HUDEP-2 (cell line): ENCODE measurements around the gene GGCX.
"Not testable (repeated sequence)": the region's sequence is repeated elsewhere in the genome, so short reads cannot be mapped to it uniquely, and the experiment has no call there.

ENCODE experiments used
- DNase-seq, 76 experiments: peaks; one replicate each; lab custom pipeline; 2025; ENCODE audit not compliant: unreplicated experiment in 76 of 76; lab: John Stamatoyannopoulos, UW

Gene GGCX

DNA sequence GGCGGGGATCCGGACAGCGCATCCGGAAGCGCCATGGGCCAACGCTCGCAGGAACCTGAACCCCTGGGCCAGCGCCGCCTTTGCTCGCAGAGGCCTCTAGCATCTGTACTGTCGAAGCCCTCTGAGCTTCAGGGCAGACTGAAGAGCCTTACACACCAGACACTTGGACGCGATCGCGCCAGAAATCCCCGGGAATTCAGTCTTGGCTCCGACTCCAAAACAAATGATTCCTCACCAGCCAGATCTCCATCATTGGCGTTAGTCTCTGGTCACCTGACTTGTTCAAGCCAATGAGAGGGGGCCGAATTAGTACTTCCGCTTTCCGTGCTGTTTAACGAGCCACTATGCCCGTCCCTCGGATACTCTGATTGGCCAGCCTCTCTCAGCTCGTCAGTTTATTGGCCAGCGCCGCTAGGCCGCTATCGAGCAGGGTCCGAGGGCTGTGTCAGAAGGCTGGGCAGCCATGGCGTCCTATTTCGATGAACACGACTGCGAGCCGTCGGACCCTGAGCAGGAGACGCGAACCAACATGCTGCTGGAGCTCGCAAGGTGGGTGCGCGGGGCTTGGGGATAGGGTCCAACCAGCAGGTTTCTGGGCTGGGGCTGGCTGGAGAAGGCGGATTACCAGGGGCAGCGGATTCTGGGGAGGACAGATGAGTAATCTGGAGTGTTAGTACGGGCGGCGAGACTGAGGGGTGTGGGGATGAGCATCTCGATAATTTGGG lies 34.2 kb upstream of the GGCX start, which contains the start of gene RNF181:
RNF181 (plus strand) TSS at position 445 of the 725 bp plus-strand sequence; CDS start at position 464, 19 bp downstream.
- DNase-seq, result peak in 75 of 76 experiments; percentile 17 to 97 (median 90)

GRCh38 chr2:85594715-85595300 lies 33.5 kb upstream of the GGCX start:
- no peak for DNase-seq

DNA sequence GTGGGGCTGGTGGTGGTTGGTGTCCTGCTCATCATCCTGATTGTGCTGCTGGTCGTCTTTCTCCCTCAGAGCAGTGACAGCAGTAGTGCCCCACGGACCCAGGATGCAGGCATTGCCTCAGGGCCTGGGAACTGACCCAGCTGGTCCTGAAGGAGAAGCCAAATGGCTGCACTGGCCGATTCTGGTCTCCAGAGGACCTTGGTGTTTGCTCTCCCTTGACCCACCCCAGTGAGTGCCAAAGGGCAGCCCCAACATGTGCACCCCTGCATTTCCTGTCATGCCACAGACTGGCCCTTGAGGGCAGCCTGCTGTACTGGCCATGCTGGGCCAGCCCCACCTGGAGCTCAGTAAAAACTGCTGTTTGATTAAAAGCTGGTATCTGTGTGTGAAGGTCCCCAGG lies 31.7 kb upstream of the GGCX start:
- DNase-seq, result no peak

DNA sequence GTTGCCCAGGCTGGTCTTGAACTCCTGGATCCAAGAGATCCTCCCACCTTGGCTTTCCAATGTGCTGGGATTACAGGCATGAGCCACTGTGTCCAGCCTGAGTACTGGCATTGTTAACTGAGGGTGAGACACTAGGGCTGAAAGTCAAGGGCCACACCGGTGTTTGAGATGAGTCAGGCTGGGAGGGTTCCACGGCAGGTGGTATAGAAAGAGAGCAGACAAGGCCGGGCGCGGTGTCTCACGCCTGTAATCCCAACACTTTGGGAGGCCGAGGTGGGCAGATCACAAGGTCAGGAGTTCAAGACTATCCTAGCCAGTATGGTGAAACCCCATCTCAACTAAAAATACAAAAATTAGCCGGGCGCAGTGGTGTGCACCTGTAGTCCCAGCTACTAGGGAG lies 31.0 kb upstream of the GGCX start:
- DNase-seq, result not testable (repeated sequence)

DNA sequence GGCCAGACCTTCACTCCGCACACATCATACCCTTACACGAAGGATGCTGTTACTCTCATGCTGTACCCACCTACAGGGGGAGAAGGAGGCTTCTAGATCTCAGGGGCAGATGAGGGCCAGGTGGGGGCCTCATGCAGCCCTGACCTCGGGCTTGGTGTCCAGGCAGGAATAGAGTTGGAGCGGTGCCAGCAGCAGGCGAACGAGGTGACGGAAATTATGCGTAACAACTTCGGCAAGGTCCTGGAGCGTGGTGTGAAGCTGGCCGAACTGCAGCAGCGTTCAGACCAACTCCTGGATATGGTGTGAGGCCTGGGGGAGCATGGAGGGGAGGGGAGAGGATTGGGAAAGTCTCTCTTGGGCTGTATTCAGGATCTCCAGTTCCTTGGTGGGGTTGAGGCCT lies 30.3 kb upstream of the GGCX start:
- no peak for DNase-seq

DNA sequence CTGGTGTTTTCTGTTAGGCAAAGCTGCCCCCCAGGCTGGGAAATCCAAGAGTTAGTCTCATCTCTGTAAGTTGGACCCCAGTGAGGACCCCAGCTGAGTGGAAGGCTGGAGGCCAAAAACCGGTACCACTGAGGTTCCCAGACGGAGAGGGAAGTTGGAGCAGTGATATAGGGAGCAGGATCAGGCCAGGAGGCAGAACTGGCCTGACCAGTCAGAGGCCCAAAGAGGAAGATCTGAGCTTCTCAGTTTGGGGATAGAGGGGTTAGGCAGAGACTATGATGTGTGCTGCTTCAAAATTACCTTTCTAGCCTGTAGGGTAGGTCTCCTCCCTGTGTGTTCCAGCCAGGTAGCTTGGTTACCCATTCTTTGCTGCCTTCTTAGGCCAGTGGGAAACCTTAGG lies 29.7 kb upstream of the GGCX start:
- no peak for DNase-seq

DNA sequence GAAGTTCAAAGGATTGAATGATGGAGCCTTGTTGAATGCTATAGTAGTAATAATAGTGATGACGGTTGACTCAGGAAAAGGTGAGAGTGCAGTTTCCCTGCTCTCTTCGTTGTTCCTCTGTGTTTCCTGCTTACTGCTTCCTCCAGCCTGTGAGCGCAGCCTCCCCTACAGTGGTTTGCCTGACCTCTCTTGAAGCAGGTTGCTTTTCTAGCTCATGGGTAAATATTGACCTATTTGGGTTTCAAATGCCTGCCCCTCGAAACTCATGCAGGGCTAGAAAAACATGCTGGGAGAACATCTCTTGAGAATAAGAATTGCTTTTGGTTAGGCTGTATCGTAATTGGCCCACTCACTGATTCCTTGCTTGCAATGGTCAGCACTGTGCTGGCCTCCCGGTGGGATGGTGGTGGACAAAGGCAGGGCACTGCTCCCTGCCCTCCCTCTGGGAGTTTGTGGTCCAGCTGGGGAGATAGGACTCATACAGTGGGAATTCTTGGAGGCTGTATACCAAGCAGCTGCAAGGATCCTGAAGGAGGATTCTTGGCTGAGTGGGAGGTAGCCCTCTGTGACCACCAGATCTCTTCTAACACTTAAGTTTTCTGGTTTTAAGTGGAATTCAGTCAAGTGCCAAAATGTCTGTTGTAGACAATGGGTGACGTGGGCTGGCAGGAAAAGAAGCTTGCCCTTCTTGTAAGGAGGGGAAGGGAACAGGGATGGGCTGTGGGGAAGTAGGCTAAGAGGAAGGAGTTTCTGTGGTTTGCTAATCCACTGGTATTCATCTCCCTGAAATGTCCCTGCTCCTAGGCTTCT lies 28.9 kb upstream of the GGCX start:
- DNase-seq, result no peak

GRCh38 chr2:85589181-85589580 lies 27.9 kb upstream of the GGCX start:
- no peak for DNase-seq

- no peak for DNase-seq
Observed at GRCh38 chr2:85588645-85589044, 27.4 kb upstream of the GGCX start.

DNA sequence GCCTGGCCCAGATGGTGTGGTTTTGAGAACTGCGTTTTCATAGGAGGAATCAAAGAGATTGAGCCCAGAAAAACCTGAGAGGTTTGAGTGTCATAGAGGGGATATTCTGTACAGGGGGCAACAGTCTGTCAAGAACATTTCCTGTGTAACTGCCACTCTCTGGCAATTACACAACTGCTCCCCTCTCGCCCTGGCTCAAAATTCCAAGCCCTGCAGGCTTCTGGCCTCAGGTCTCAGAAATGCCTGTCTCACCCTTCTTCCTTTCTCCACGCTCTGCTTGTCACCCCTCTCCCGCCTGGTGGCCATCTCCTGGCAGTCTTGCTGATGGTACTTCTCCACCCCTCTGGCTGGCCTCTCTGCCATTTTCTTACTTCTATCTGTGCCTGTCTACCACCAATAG lies 26.9 kb upstream of the GGCX start:
- DNase-seq, result no peak

- no peak for DNase-seq
Observed at GRCh38 chr2:85585781-85586105, 24.4 kb upstream of the GGCX start.

DNA sequence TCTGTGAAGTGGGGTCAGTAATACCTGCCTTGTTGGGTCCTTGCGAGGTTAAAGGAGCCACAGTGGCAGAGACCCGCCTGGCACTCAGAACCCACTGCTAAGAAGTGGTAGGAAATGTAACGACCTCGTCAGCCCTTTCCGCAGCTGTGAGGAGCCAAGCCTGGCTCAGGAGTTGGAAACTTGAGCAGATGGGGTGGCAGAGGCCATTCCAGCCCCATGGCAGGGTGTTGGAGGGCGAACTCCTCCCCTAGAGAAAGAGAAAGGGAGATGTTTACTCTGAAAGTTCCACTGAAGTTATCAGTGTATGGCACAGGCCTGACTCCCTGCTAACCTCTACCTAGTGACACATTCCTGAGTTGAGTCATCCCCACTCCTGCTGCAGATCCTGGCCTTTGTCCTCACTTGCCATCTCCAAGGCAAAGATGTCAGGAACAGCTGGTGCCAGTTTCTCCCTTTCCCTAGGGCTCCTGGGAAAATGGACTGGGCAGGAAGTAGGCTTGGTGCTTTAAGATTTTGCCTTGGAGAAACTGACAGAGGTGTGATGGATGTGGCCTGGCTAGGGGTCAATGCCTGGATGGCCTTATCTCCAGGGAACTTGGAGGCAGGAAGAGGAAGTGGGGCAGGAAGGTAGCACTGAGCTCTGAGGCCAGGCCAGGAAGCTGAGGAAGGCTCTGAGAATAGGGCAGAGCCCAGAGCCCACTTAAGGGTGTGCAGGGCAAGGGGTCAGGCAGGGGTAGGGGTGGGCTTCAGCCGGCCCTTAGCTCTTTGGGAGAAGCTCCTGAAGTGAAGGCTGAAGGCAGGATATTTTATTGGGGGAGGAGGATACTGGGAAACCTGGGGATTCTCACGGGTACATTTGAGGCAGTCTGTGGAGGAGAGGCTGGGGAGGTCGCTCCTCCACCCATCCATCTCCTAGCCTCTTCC lies 23.8 kb upstream of the GGCX start:
- DNase-seq, result no peak

DNA sequence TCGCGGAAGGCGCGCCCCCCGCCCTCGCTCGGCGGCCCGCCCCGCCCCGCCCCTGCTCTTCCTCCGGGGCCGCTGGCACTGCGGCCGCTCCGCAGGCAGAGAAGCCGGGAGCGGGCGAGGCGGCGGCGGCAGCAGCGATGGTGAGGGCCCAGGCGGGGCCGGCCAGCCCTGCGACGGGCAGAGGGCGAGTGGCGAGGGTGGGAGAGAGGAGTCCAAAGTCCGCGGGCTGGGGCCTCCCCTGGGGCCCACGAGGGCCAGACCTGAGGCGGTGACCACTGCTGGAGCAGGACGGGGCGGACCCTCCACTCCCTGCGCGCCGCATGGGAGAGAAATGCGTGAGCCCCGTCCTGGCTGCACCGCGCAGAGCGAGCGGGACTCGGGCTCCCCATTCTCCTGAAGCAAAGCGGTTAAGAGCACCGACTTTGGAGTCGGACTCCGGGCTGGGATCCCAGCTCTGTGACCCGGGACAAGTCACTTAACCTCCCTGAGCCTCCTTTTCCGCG lies 23.1 kb upstream of the GGCX start, which contains the start of gene VAMP5:
VAMP5 (plus strand) TSS at position 78 of the 503 bp plus-strand sequence; CDS start at position 138, 60 bp downstream.
- no peak for DNase-seq

DNA sequence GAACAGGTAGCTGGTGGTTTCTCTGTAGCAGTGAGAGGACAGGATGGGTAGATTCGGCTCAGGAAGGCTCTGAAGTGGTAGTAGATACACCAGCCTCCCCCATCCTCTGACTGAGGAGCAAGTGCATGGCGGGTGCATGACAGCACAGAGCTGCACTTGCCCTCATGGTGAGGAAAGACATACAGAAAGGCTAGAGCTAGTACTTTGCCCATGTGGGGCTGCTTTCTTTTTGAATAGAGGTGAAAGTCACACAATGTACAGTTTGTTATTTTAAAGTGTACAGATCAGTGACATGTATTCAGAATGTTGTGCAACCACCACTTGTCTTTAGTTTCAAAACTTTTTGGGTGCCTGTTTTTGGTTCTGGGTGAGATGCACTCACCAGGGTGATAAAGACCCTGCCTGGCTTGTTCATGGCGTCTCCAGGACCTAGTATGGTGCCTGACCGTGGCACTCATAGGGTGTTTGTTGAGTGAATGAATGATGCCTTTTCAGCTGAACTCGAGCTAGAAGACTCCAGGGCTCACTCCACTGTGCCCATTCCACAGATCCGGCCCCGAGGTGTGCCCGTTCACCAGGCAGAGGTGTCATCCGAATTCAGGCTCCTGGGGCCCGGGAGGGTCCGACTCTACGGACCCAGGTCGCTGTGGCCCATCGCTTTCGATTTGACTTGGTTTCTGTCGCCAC lies 22.5 kb upstream of the GGCX start:
- no peak for DNase-seq

DNA sequence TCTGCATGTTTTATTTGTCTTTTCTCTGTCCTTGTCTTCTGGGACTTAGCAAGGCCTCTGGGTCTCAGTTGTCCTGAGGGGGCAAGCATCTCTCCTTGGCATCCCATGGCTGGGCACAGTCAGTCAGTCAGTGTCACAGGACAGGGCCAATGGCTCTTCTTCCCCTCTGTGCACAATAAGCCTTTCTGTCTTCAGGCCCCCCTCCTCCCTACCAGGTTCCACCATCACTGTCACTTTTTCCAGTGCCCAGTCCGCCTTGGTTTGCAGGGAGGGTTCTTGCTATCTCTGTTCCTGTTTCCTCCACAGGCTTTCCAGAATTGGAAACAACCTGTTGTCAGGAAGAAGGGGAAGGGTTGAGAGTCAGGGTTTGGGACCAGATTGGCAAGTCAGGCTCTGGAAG lies 21.2 kb upstream of the GGCX start:
- no peak for DNase-seq

DNA sequence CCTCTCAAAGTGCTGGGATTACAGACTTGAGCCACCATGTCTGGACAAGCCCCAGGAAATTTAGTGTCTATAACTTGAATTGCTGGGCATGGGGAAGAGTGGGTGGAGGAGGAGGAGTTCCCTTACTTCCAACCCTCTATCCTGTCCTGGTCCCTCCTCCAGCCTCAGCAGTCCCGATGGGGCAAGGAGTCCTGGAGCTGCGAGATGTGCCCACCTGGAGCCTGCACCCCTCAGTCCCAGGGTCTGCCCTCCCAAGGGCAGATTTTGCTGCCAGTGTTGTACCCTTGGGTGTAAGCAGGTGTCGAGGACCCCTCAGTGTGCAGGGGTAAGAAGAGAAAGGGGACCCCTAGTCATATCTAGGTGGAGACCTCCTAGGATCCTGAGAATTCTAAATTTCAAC lies 18.9 kb upstream of the GGCX start:
- DNase-seq, result no peak

DNA sequence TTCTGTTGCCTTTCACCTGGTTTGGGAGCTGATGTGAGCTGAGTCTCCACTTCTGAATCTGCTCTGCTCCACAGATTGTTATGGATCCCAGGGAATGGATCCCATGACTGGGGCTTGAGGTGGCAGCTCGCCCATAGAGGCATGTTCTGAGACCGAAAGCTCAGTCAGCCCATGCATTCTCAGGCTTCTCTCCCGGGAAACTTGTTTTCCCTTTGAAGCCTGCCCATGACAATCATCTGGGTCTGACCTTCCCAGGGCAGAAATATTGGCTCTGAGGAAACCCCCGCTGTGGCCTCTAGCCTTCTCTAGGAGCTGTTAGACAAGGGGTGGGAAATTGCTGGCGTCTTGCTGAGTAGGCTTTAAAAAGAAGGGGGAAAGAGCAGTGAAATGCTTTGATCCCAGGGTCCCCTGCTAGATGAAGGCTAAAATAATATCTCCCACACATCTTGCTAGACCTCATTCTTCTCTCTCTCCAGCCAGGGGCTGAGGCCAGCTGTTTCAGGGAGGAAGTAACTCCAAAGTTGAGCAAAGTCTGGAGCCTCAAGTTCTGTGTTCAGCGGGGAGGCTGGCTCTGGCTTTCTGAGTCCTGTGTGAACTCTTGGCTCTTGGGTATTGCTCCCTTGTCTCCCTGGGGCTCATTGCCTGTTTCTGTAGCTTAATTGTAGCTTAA lies 18.1 kb upstream of the GGCX start:
- no peak for DNase-seq

GRCh38 chr2:85578243-85579180 lies 17.2 kb upstream of the GGCX start:
- DNase-seq, result peak in 54 of 76 experiments; percentile 3 to 54 (median 27)
